GM18867 (cell line): ENCODE results near the gene CMKLR1.

ENCODE experiments used
- ATAC-seq: cut with Tn5 transposase; IDR thresholded peaks from one replicate; pipeline ENCODE4 v1.9.1; 2021; ENCODE audit warnings: mild to moderate bottlenecking, moderate library complexity; ENCODE audit not compliant: unreplicated experiment

CMKLR1 gene

GRCh38 chr12:108238474-108238873 is 100.6 kb downstream of the CMKLR1 start:
- ATAC-seq, result no peak
